ENCODE data around the gene SPATA3.

The SPATA3 gene

DNA sequence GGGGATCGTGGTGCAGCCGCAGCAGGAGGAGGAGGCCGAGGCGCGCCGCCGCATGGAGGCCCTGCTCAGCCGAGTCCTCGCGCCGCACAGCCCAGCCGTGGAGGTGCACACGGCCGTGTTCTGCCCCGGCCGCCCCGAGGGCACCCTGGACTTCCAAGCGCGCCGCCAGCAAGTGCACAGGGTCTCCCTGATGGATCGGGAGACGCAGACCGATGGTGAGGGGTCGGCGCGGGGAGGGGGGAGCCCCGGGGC lies 5.1 kb upstream of the SPATA3 start:
- POLR2A ChIA-PET (ENCODE audit: low non-redundant PET): no interaction called here
- TF ChIP-seq CTCF (conservative IDR thresholded peaks at IDR 0.05; ENCODE audit: low read depth): no peak
- CTCF ChIA-PET: interaction anchor here (0.6 kb wide), 1 partner anchor 62 kb away, joined by 3 read pairs; no protein-coding TSS in a partner anchor
- H3K27ac ChIP-seq: no peak overlapping the region
- DNase-seq (ENCODE audit: low spot score): no peak

DNA sequence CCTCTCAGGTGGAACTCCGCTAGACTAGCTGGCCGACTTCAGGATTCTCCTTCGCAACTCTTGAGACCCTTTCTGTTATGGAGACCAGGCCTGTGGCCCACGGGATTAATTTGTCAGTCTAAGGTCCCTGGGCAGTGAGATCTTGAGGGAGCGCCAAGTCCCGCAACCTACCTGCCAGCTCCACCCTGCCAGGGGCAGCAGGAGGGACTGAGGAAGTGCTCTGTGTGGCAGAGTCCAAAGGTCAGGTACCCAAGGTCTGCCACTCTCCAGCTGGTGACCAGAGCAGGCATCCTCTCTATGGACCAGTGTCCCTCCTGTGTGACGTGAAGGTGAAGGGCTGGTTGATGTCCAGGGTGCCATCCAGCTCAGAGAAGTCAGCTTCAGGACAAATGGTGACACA lies 4.3 kb upstream of the SPATA3 start:
- ChIA-PET CTCF (interaction anchor here (0.9 kb wide), 1 partner anchor 90 kb away, joined by 3 read pairs; no protein-coding TSS in a partner anchor), POLR2A (ENCODE audit: low non-redundant PET) (no interaction called here)
- no peak for DNase-seq (ENCODE audit: low spot score)
- TF ChIP-seq CTCF (conservative IDR thresholded peaks at IDR 0.05; ENCODE audit: low read depth): no peak
- H3K27ac ChIP-seq: no peak overlapping the region

DNA sequence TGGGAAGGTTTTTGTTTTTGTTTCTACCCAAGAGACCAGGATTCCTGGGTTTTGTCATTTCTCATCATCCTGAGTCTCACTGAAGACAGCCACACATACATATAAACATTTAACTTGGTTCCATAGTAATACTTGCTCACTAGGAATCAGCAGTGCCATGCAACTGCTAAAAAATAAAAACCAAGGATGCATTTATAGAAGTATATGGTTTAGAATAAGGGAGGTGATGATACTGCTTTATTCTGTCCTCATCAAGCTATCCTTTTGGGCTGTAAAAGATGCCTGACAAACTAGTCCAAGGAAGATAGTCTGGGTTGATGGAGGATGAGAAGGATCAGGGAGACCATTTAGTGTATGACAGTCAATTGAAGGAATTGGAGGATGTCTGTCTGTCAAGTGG lies 740 bp downstream of the SPATA3 start:
- no peak for TF ChIP-seq CTCF (conservative IDR thresholded peaks at IDR 0.05; ENCODE audit: low read depth)
- ChIA-PET POLR2A (ENCODE audit: low non-redundant PET) (no interaction called here), CTCF (no interaction called here)
- DNase-seq (ENCODE audit: low spot score): no peak
- no peak overlapping the region for H3K27ac ChIP-seq

DNA sequence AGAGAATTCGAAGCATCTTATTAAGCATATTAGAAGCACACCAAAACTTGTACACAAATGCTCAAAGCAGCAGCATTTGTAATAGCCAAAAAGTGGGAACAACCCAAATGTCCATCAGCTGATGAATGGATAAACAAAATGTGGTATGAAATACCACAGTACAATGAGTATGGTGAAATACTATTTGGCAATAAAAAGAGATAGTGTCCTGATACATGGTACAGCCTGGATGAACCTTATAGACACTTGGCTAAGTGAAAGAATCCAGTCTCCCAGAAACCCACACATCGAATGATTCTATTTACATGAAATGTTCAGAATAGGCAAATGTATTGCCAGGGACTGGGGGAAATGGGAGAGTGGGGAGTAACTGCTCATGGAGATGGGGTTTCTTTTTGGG lies 3.0 kb downstream of the SPATA3 start:
- no peak overlapping the region for H3K27ac ChIP-seq
- no peak for DNase-seq (ENCODE audit: low spot score)
- CTCF ChIA-PET: interaction anchor here (1.0 to 1.6 kb wide), 2 partner anchors 10 to 12 kb away, joined by 3 to 4 read pairs; no protein-coding TSS in a partner anchor
- TF ChIP-seq CTCF (conservative IDR thresholded peaks at IDR 0.05; ENCODE audit: low read depth): no peak
- POLR2A ChIA-PET (ENCODE audit: low non-redundant PET): no interaction called here

GRCh38 chr2:230999477-230999876 lies 3.6 kb downstream of the SPATA3 start:
- POLR2A ChIA-PET (ENCODE audit: low non-redundant PET): interaction anchor here (0.6 kb wide), 1 partner anchor 20 kb away, joined by 3 read pairs; no protein-coding TSS in a partner anchor
- DNase-seq (ENCODE audit: low spot score): no peak
- CTCF ChIA-PET: interaction anchor here (0.7 to 1.6 kb wide), 4 partner anchors 11 to 519 kb away, joined by 3 to 4 read pairs (median 4); no protein-coding TSS in a partner anchor
- no peak for TF ChIP-seq CTCF (conservative IDR thresholded peaks at IDR 0.05; ENCODE audit: low read depth)
- no peak overlapping the region for H3K27ac ChIP-seq

GRCh38 chr2:231000211-231000904 lies 4.4 kb downstream of the SPATA3 start:
- CTCF ChIA-PET: interaction anchor here (0.5 to 1.6 kb wide), 6 partner anchors 12 to 301 kb away, joined by 3 to 8 read pairs (median 4); no protein-coding TSS in a partner anchor
- no peak for DNase-seq (ENCODE audit: low spot score)
- POLR2A ChIA-PET (ENCODE audit: low non-redundant PET): interaction anchor here (0.6 kb wide), 1 partner anchor 19 kb away, joined by 3 read pairs; no protein-coding TSS in a partner anchor
- H3K27ac ChIP-seq: no peak overlapping the region
- no peak for TF ChIP-seq CTCF (conservative IDR thresholded peaks at IDR 0.05; ENCODE audit: low read depth)

All from RWPE1 (cell line).